ENCODE measurements around the gene ZNF526. TPM values are rescaled to one million over a fixed set of nuclear protein-coding genes. Genes with fewer than 3 reads are reported as not detected.

The ZNF526 gene
- total RNA-seq, 1 experiment from 2014 or later: 13.1 TPM

DNA sequence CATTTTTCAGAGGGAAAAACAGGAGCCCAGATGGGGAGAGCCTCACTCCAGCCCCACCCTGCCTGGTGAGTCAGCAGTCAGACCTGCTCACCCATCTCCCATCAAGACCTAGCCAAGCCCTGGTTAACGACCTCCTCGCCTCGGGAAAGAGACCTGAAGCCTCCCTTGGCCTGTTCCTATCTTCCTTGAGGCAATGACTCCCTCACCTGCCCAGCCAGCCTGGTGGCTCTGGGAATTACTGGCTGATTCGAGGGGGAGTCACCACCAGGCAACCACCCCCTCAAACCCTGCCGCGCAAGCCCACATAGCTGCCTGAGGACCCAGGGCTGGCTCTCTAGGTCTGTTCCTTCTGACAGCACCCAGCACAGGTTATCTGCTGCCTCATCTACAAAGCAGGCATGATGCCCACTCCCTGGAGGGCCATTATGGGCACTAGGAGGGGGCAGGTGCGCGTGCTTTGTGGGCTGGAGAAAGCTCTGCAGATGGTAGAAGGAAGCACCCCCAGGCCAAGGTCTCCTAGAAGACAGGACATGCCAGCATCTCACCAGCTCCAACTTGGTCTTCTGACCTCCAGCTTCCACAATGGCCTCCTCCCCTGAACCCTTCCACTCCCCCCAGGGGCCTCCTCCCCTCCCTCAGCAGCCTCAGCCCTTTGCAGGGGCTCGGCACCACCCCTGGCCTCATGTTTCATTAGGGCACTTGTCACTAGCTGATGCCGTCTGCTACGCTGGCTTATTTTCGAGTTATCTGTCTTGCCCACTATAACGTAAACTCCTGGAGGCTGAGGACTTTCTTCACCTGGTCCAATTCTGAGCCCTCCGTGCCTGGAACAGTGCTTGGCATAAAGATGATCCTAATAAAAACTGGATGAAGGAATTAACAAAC lies 13.0 kb upstream of the ZNF526 start:
- Histone ChIP-seq H3K4me1 (ENCODE audit: control insufficient read depth in 1 of 2, insufficient read depth in 2 of 2, low read length in 2 of 2) (peaks cover 11 to 38% of the 10 kb centered on the region in 2 experiments), H4K20me1 (ENCODE audit: insufficient read depth) (no peaks in the 10 kb centered on the region), H3K36me3 (ENCODE audit: control insufficient read depth in 1 of 2, insufficient read depth in 2 of 2, low read length in 2 of 2) (peaks cover 40 to 64% of the 10 kb centered on the region in 2 experiments), H3K27ac (ENCODE audit: low read depth, low read length) (peak overlapping the region; percentile 62), H3K9ac (ENCODE audit: low read length) (peak overlapping the region; percentile 31), H3K27me3 (ENCODE audit: insufficient read depth, low read length) (no peaks in the 10 kb centered on the region), H3K9me3 (ENCODE audit: control insufficient read depth in 1 of 2, insufficient read depth in 1 of 2, low read depth in 1 of 2, low read length in 2 of 2) (no peaks in the 10 kb centered on the region), H2AFZ (ENCODE audit: low read depth, low read length, poor library complexity, severe bottlenecking) (no peak overlapping the region), H3K4me3 (replicated peaks in 1 of 2; ENCODE audit: low read depth in 1 of 2, low read length in 2 of 2) (peak overlapping the region in 1 of 2 experiments; percentile 37; a peak in 1 of 4 replicates), H3K79me2 (ENCODE audit: insufficient read depth, low read length) (peaks cover 89% of the 10 kb centered on the region), H3K4me2 (ENCODE audit: low read length) (peak overlapping the region; percentile 78), H3K9me2 (ENCODE audit: insufficient read depth) (no peaks in the 10 kb centered on the region)
- ChIA-PET RAD21 (ENCODE audit: low non-redundant PET in 1 of 2, low total read pairs in 2 of 2, uncharacterized antibody in 2 of 2, unreplicated experiment in 2 of 2) (no interaction called here), CTCF (no interaction called here), POLR2A (interaction anchor here (0.7 to 1.2 kb wide), 3 partner anchors 10 to 28 kb away, joined by 3 to 5 read pairs (median 4); no protein-coding TSS in a partner anchor)
- no TSS peak for BruUV-seq (replicated peaks)
- ATAC-seq (peak; percentile 68), DNase-seq (ENCODE audit: low read depth, low spot score) (no peak)
- intact Hi-C loops (cut with micrococcal nuclease): no loop called here
- TF ChIP-seq POLR2A (IDR thresholded peaks at IDR 0.05; ENCODE audit: borderline replicate concordance, extremely low read depth, insufficient read depth, insufficient read length): no peak
- no peak for TF ChIP-seq RAD21 (IDR thresholded peaks at IDR 0.05; ENCODE audit: low read depth)
- TF ChIP-seq JUND (IDR thresholded peaks at IDR 0.05): peak; percentile 42; the same call in 1 of the 2 replicates
- TF ChIP-seq EZH2 (IDR thresholded peaks at IDR 0.05): no peak
- no peak for TF ChIP-seq ELF1 (IDR thresholded peaks at IDR 0.05; ENCODE audit: borderline replicate concordance, low read depth)

DNA sequence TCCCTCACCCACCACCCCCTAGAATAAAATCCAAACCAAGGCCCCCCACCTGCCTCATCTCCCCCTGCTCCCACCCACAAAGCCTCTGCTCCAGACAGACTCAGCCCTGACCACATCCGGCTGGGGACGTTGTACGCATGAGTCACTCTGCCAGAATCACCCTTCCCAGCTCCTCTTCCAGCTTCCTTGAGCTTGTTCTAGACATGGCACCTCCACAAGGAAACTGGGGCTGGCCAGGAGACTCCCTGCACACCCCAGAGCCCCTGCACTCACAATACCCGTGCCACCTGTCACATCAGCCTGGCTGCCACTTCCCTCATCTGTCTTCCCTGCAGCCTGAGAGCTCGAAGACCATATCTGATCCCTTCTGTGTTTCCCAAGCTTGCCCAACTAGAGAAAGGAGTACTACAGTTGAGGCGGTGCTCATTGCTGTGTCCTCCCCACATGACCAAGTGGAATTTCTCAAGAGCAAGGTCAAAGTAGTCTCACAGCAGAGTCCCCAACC lies 12.3 kb upstream of the ZNF526 start:
- no TSS peak for BruUV-seq (replicated peaks)
- Histone ChIP-seq H3K4me3 (replicated peaks in 1 of 2; ENCODE audit: low read depth in 1 of 2, low read length in 2 of 2) (peak overlapping the region in 1 of 2 experiments; percentile 37; a peak in 2 of 4 replicates), H3K9me2 (ENCODE audit: insufficient read depth) (no peaks in the 10 kb centered on the region), H3K27me3 (ENCODE audit: insufficient read depth, low read length) (no peaks in the 10 kb centered on the region), H2AFZ (ENCODE audit: low read depth, low read length, poor library complexity, severe bottlenecking) (no peak overlapping the region), H3K4me1 (ENCODE audit: control insufficient read depth in 1 of 2, insufficient read depth in 2 of 2, low read length in 2 of 2) (peaks cover 11 to 38% of the 10 kb centered on the region in 2 experiments), H3K9ac (ENCODE audit: low read length) (peak overlapping the region; percentile 31), H4K20me1 (ENCODE audit: insufficient read depth) (no peaks in the 10 kb centered on the region), H3K36me3 (ENCODE audit: control insufficient read depth in 1 of 2, insufficient read depth in 2 of 2, low read length in 2 of 2) (peaks cover 41 to 58% of the 10 kb centered on the region in 2 experiments), H3K9me3 (ENCODE audit: control insufficient read depth in 1 of 2, insufficient read depth in 1 of 2, low read depth in 1 of 2, low read length in 2 of 2) (no peaks in the 10 kb centered on the region), H3K79me2 (ENCODE audit: insufficient read depth, low read length) (peaks cover 89% of the 10 kb centered on the region), H3K4me2 (ENCODE audit: low read length) (peak overlapping the region; percentile 78), H3K27ac (ENCODE audit: low read depth, low read length) (peak overlapping the region; percentile 62)
- peak; percentile 87 for ATAC-seq
- ChIA-PET RAD21 (ENCODE audit: low non-redundant PET in 1 of 2, low total read pairs in 2 of 2, uncharacterized antibody in 2 of 2, unreplicated experiment in 2 of 2) (interaction anchor here in 1 of 2 experiments (0.6 kb wide), 1 partner anchor 179 kb away, joined by 4 read pairs; no protein-coding TSS in a partner anchor), CTCF (no interaction called here), POLR2A (interaction anchor here (0.7 to 1.2 kb wide), 3 partner anchors 9 to 28 kb away, joined by 3 to 5 read pairs (median 4); no protein-coding TSS in a partner anchor)
- no peak for DNase-seq (ENCODE audit: low read depth, low spot score)
- intact Hi-C loops (cut with micrococcal nuclease): no loop called here
- TF ChIP-seq RAD21 (IDR thresholded peaks at IDR 0.05; ENCODE audit: low read depth): no peak
- TF ChIP-seq ELF1 (IDR thresholded peaks at IDR 0.05; ENCODE audit: borderline replicate concordance, low read depth): no peak
- no peak for TF ChIP-seq POLR2A (IDR thresholded peaks at IDR 0.05; ENCODE audit: borderline replicate concordance, extremely low read depth, insufficient read depth, insufficient read length)
- peak; percentile 67 for TF ChIP-seq FOSL1 (IDR thresholded peaks at IDR 0.05; ENCODE audit: low read depth)
- no peak for TF ChIP-seq SRF (IDR thresholded peaks at IDR 0.05; ENCODE audit: low read depth)
- no peak for TF ChIP-seq MAX (IDR thresholded peaks at IDR 0.05)
- TF ChIP-seq YY1 (IDR thresholded peaks at IDR 0.05; ENCODE audit: extremely low read depth, insufficient replicate concordance, low read depth, low read length): peak; percentile 39
- no peak for TF ChIP-seq EGR1 (IDR thresholded peaks at IDR 0.05; ENCODE audit: low read depth)
- TF ChIP-seq ZFX (IDR thresholded peaks at IDR 0.05): no peak
- no peak for TF ChIP-seq EZH2 (IDR thresholded peaks at IDR 0.05)
- TF ChIP-seq CBX3 (IDR thresholded peaks at IDR 0.05; ENCODE audit: low read depth): no peak
- no peak for TF ChIP-seq CEBPB (IDR thresholded peaks at IDR 0.05; ENCODE audit: low read depth)
- TF ChIP-seq ZBTB33 (IDR thresholded peaks at IDR 0.05; ENCODE audit: extremely low read depth, insufficient replicate concordance, low read length): no peak
